ENCODE measurements around the gene B4GALT5.
"Not testable (repeated sequence)": the region's sequence is repeated elsewhere in the genome, so short reads cannot be mapped to it uniquely, and the experiment has no call there.

B4GALT5 gene, protein sequence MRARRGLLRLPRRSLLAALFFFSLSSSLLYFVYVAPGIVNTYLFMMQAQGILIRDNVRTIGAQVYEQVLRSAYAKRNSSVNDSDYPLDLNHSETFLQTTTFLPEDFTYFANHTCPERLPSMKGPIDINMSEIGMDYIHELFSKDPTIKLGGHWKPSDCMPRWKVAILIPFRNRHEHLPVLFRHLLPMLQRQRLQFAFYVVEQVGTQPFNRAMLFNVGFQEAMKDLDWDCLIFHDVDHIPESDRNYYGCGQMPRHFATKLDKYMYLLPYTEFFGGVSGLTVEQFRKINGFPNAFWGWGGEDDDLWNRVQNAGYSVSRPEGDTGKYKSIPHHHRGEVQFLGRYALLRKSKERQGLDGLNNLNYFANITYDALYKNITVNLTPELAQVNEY

DNA sequence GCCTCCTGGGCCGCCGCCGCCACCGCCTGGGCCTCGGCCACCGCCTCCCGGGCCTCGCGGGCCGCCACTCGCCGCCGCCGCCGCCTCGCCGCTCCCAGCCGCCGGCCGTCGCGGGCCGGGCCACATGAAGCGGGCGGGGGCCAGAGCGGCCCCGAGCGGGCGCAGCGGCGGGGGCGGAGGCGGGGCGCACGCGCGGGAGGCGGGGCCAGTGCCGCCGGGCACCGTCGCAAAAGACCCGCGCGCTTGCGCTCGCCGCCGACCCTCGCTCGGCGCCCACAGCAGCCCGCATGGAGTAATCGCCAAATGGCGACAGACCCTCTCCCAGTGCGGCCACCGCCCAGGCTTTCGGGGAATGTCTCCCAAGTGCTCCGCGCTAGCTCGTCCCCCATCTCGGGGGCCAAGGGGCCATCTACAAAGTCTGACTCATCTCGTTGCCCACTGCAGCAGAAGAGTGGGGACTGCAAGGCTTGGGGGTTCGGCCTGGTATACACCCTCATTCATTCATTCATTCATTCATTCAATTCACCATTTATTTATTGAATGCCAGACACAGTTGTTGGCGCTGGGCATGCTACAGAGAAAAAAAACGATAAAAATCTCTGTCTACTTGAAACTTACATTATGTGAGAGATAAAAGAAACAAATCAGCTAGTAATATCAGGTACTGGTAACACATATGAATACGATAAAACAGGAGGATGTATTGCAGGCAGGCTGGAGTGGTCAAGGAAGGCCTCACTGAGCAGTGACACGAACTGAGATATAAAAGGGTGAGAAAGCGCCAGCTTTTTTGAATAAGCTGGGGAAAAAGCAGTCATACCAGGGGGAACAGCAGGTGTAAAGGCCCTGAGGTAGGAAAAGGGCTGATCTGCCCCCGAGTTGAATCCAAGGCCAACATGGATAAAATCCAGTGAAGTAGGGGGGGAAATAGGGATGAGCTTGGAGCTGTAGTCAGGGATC is at the start of gene B4GALT5:
Gene B4GALT5 (minus strand): TSS at position 126 of the 960 bp plus-strand sequence. CDS start 188 bp downstream, outside the sequence.
- Histone ChIP-seq H3K4me3 (ENCODE audit: low read length) (peak within 1 kb of the TSS; percentile 81), H3K27ac (ENCODE audit: low read length) (no peak within 1 kb of the TSS), H3K9me3 (ENCODE audit: control insufficient read depth, insufficient read depth, low read length) (no peaks in the 10 kb centered on the region), H3K27me3 (ENCODE audit: control insufficient read depth, insufficient read depth, low read length) (no peaks in the 10 kb centered on the region), H3K4me1 (ENCODE audit: control insufficient read depth, insufficient read depth, low read length) (no peaks in the 10 kb centered on the region), H3K36me3 (ENCODE audit: control insufficient read depth, insufficient read depth, low read length) (no peaks in the 10 kb centered on the region; the same call in 1 of the 2 replicates)
- no CpG with 5 or more reads among the region's 70 CpGs for WGBS (ENCODE audit: insufficient coverage, insufficient read length)
- DNase-seq (ENCODE audit: low read depth, low spot score), result peak; percentile 88

DNA sequence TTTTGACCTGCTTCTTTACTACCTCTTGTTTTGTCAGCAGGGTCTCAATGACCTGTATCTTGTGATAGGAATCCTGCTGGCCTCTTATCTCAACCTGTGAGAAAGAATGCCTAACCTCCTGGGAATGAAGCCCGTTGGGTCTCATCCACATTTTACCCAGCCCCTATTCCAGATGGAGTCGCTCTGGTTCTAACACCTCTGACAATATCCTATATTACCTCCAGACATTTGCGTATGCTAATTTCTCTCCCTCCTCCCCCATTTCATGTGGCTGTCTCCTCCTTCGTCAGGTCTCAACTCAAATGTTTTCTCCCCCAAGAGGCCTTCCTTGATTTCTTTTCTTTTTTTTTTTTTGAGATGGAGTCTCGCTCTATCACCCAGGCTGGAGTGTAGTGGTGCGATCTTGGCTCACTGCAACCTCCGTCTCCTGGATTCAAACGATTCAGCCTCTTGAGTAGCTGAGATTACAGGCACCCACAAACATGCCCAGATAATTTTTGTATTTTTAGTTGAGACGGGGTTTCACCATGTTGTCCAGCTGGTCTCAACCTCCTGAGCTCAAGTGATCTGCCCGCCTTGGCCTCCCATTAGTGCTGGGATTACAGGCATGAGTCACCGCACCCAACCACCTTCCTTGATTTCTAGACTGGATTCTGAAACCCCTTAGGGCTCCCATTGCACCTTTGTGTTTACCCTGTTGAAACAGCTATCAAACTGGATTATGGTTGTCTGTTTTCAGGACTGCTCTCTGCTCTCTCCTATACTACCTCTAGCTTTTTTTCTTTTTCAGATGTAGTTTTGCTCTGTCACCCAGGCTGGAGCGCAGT is 49.5 kb upstream of the B4GALT5 start:
- Histone ChIP-seq H3K4me3 (ENCODE audit: low read length) (no peak overlapping the region), H3K36me3 (ENCODE audit: control insufficient read depth, insufficient read depth, low read length) (no peaks in the 10 kb centered on the region), H3K27ac (ENCODE audit: low read length) (no peak overlapping the region), H3K9me3 (ENCODE audit: control insufficient read depth, insufficient read depth, low read length) (no peaks in the 10 kb centered on the region), H3K4me1 (ENCODE audit: control insufficient read depth, insufficient read depth, low read length) (peaks cover 5% of the 10 kb centered on the region; the same call in 1 of the 2 replicates), H3K27me3 (ENCODE audit: control insufficient read depth, insufficient read depth, low read length) (no peaks in the 10 kb centered on the region)
- no peak for DNase-seq (ENCODE audit: low read depth, low spot score)
- WGBS (ENCODE audit: insufficient coverage, insufficient read length), result no CpG with 5 or more reads among the region's 12 CpGs

DNA sequence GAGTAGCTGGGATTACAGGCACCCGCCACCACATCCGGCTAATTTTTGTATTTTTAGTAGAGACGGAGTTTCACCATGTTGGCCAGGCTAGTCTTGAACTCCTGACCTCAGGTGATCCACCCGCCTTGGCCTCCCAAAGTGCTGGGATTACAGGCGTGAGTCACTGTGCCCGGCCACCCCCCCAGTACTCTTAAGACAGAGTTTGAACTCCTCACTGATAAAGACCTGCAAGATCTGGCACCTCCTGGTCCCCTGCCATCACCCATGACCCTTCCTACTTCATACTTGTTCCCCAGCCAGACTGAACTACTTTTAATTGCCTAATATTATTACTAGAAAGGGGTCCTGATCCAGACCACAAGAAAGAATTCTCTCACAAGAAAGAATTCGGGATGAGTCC is 48.2 kb upstream of the B4GALT5 start:
- not testable (repeated sequence) for H3K27me3 ChIP-seq (ENCODE audit: control insufficient read depth, insufficient read depth, low read length); H3K27ac ChIP-seq (ENCODE audit: low read length); DNase-seq (ENCODE audit: low read depth, low spot score); H3K36me3 ChIP-seq (ENCODE audit: control insufficient read depth, insufficient read depth, low read length); H3K9me3 ChIP-seq (ENCODE audit: control insufficient read depth, insufficient read depth, low read length); H3K4me1 ChIP-seq (ENCODE audit: control insufficient read depth, insufficient read depth, low read length); H3K4me3 ChIP-seq (ENCODE audit: low read length)
- no CpG with 5 or more reads among the region's 7 CpGs for whole genome bisulfite sequencing (ENCODE audit: insufficient coverage, insufficient read length)

DNA sequence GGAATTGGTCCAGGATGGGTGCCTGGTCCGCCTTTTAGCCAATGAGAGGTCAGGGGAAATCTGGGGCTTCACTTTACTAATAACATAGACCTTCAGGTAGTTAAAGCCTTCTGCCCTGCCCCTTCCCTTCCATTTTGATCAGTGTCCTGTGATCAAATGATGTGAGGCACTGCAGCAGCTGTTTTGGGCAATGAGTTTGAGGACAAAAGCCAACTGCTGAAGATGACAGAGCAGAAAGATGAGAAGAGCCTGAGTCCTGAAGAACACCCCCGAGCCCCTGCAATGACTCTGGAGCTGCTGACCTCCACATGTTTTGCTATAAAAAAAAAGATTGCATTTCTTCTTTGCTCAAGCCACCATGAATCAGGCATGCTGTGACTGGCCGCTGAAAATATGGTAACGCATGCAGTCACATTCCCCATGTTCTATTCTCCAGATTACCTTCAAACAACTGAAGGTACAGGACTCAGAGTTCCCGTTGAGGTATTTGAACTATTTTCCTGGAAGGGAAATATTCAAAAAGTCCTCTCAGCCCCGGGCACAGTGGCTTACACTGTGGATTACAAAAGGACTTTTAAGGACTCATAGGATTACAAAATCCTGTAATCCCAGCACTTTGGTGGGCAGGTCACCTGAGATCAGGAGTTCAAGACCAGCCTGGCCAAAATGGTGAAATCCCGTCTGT is 45.7 kb upstream of the B4GALT5 start:
- no peak for DNase-seq (ENCODE audit: low read depth, low spot score)
- no CpG with 5 or more reads among the region's 7 CpGs for WGBS (ENCODE audit: insufficient coverage, insufficient read length)
- Histone ChIP-seq H3K36me3 (ENCODE audit: control insufficient read depth, insufficient read depth, low read length) (no peaks in the 10 kb centered on the region), H3K27me3 (ENCODE audit: control insufficient read depth, insufficient read depth, low read length) (no peaks in the 10 kb centered on the region), H3K9me3 (ENCODE audit: control insufficient read depth, insufficient read depth, low read length) (no peaks in the 10 kb centered on the region), H3K4me3 (ENCODE audit: low read length) (no peak overlapping the region), H3K4me1 (ENCODE audit: control insufficient read depth, insufficient read depth, low read length) (0 out of 2 replicates have a peak, but pooled peaks cover 1% of the 10 kb centered on the region), H3K27ac (ENCODE audit: low read length) (no peak overlapping the region)

DNA sequence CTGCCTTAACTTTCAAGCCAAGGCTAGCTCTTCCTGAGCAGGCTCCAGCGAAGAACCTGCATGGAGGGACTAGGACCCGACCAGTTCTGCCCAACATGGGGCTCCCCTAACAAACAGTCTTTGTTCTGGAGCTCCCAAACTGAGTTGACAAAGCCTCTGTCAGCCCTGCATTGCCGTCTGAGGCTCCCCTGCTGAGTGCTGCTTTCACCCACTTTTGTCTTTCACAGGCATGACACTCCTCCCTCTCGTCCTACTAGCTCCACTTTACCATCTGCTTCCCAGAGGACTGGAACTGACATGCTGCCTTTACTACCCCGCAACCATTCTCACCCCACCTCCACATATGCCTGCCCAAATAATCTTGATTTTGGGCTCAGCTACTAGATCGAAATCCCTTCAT is 45.1 kb upstream of the B4GALT5 start:
- Histone ChIP-seq H3K36me3 (ENCODE audit: control insufficient read depth, insufficient read depth, low read length) (no peaks in the 10 kb centered on the region), H3K9me3 (ENCODE audit: control insufficient read depth, insufficient read depth, low read length) (no peaks in the 10 kb centered on the region), H3K4me3 (ENCODE audit: low read length) (no peak overlapping the region), H3K4me1 (ENCODE audit: control insufficient read depth, insufficient read depth, low read length) (0 out of 2 replicates have a peak, but pooled peaks cover 1% of the 10 kb centered on the region), H3K27ac (ENCODE audit: low read length) (no peak overlapping the region), H3K27me3 (ENCODE audit: control insufficient read depth, insufficient read depth, low read length) (no peaks in the 10 kb centered on the region)
- no CpG with 5 or more reads among the region's 6 CpGs for WGBS (ENCODE audit: insufficient coverage, insufficient read length)
- DNase-seq (ENCODE audit: low read depth, low spot score), result no peak

DNA sequence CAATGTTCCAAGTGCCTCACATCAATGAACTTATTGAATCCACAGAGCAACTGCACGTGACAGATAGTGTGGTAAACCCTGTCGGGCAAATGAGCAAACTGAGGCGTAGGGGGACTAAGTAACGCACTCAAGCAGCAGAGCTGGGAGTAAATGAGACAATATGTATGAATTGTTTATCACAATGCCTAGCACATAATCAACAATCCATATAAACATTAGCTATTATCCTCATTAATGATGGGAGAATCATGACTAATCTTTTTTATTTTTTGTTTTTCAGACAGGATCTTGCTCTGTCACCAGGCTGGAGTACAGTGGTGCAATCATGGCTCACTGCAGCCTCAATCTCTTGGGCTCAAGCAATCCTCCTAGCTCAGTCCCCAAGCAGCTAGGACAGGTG is 43.9 kb upstream of the B4GALT5 start:
- Histone ChIP-seq H3K4me1 (ENCODE audit: control insufficient read depth, insufficient read depth, low read length) (0 out of 2 replicates have a peak, but pooled peaks cover 1% of the 10 kb centered on the region), H3K4me3 (ENCODE audit: low read length) (no peak overlapping the region), H3K36me3 (ENCODE audit: control insufficient read depth, insufficient read depth, low read length) (no peaks in the 10 kb centered on the region), H3K9me3 (ENCODE audit: control insufficient read depth, insufficient read depth, low read length) (no peaks in the 10 kb centered on the region), H3K27ac (ENCODE audit: low read length) (no peak overlapping the region), H3K27me3 (ENCODE audit: control insufficient read depth, insufficient read depth, low read length) (no peaks in the 10 kb centered on the region)
- no CpG with 5 or more reads among the region's 4 CpGs for WGBS (ENCODE audit: insufficient coverage, insufficient read length)
- DNase-seq (ENCODE audit: low read depth, low spot score), result no peak

DNA sequence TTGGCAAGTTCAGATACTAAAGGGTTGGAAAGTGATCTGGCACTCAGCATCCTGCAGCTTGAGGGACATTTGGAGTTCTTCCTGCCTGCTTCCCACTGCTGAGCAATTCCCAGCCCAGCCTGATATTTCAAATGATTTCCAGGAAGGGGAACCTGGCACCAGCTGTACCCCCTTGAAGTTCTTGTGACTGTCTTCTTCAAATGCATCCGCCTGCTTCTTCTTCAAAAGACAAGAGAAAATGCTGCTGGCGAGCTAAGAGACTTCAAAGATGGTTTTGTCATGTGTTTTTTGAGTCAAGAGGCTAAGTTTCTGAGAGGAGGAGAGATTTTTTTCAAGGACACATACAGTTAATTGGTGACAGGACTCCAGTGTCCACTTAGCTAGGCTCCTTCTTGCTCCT is 42.6 kb upstream of the B4GALT5 start:
- Histone ChIP-seq H3K27ac (ENCODE audit: low read length) (no peak overlapping the region), H3K4me1 (ENCODE audit: control insufficient read depth, insufficient read depth, low read length) (0 out of 2 replicates have a peak, but pooled peaks cover 1% of the 10 kb centered on the region), H3K36me3 (ENCODE audit: control insufficient read depth, insufficient read depth, low read length) (no peaks in the 10 kb centered on the region), H3K9me3 (ENCODE audit: control insufficient read depth, insufficient read depth, low read length) (no peaks in the 10 kb centered on the region), H3K27me3 (ENCODE audit: control insufficient read depth, insufficient read depth, low read length) (no peaks in the 10 kb centered on the region), H3K4me3 (ENCODE audit: low read length) (no peak overlapping the region)
- WGBS (ENCODE audit: insufficient coverage, insufficient read length), result no CpG with 5 or more reads among the region's 2 CpGs
- DNase-seq (ENCODE audit: low read depth, low spot score), result no peak

DNA sequence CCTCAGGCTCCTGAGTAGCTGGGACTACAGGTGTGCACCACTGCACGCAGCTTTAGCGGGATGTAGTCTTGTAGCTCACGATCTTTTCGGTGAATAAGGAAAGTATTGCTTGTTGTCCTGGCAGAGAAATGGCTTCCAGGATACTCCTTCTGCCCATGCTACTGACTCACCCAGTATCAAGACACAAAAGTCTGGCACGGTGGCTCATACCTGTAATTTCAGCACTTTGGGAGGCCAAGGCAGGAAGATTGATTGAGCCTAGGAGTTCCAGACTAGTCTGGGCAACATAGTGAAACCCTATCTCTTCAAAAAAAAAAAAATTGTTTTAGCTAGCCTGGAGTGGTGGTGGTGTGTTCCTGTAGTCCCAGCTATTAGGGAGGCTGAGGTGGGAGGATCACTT is 40.9 kb upstream of the B4GALT5 start:
- Histone ChIP-seq H3K36me3 (ENCODE audit: control insufficient read depth, insufficient read depth, low read length) (no peaks in the 10 kb centered on the region), H3K4me3 (ENCODE audit: low read length) (no peak overlapping the region), H3K27me3 (ENCODE audit: control insufficient read depth, insufficient read depth, low read length) (no peaks in the 10 kb centered on the region), H3K9me3 (ENCODE audit: control insufficient read depth, insufficient read depth, low read length) (no peaks in the 10 kb centered on the region), H3K4me1 (ENCODE audit: control insufficient read depth, insufficient read depth, low read length) (0 out of 2 replicates have a peak, but pooled peaks cover 1% of the 10 kb centered on the region), H3K27ac (ENCODE audit: low read length) (no peak overlapping the region)
- no CpG with 5 or more reads among the region's 5 CpGs for WGBS (ENCODE audit: insufficient coverage, insufficient read length)
- no peak for DNase-seq (ENCODE audit: low read depth, low spot score)

DNA sequence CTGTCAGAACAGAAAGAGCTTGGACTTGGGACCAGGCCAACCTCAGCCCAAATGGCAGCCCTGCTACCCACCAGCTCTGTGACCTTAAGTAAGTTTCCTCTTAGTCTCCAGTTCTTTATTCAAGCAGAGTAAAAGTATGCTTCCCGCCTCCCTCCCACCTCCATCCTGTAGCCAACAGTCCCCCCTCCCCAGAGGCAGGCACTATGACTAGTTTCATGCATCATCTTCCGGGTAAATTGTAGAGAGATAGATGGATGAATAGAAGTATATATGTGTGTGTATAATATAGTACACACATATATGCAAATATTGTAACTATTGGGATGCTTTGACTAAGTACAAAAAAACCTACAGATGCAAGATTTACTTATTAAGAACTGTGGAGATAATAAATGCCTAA is 39.5 kb upstream of the B4GALT5 start:
- Histone ChIP-seq H3K9me3 (ENCODE audit: control insufficient read depth, insufficient read depth, low read length) (no peaks in the 10 kb centered on the region), H3K4me1 (ENCODE audit: control insufficient read depth, insufficient read depth, low read length) (no peaks in the 10 kb centered on the region), H3K27ac (ENCODE audit: low read length) (no peak overlapping the region), H3K4me3 (ENCODE audit: low read length) (no peak overlapping the region), H3K36me3 (ENCODE audit: control insufficient read depth, insufficient read depth, low read length) (no peaks in the 10 kb centered on the region), H3K27me3 (ENCODE audit: control insufficient read depth, insufficient read depth, low read length) (no peaks in the 10 kb centered on the region)
- no peak for DNase-seq (ENCODE audit: low read depth, low spot score)
- WGBS (ENCODE audit: insufficient coverage, insufficient read length), result no CpG with 5 or more reads among the region's 2 CpGs
